Trophoblast cell (in vitro differentiated cells and primary cell): ENCODE measurements around the gene RMDN2.

Experiments
- DNase-seq, 2 donors: peaks; one replicate each; pipeline ENCODE4 v3.0.0-alpha.2; 2016
- H2AFZ ChIP-seq: 2 replicates; pipeline ENCODE4 v1.6.1; 2013; ENCODE audit warnings: low read length, moderate library complexity, mild to moderate bottlenecking; ENCODE audit not compliant: insufficient read depth, poor library complexity
- H2AK5ac ChIP-seq: 2 replicates; pipeline ENCODE4 v1.6.1; 2013; ENCODE audit warnings: mild to moderate bottlenecking, low read length
- H2BK120ac ChIP-seq: 2 replicates; pipeline ENCODE4 v1.6.1; 2013; ENCODE audit warnings: low read length, mild to moderate bottlenecking, moderate library complexity; ENCODE audit not compliant: insufficient read depth, poor library complexity
- H2BK12ac ChIP-seq: 2 replicates; pipeline ENCODE4 v1.6.1; 2013; ENCODE audit warnings: mild to moderate bottlenecking, low read length, moderate library complexity
- H2BK5ac ChIP-seq: 2 replicates; pipeline ENCODE4 v1.6.1; 2013; ENCODE audit warnings: low read length, low read depth, moderate library complexity, mild to moderate bottlenecking; ENCODE audit not compliant: poor library complexity
- H3K14ac ChIP-seq: 2 replicates; pipeline ENCODE4 v1.6.1; 2013; ENCODE audit warnings: mild to moderate bottlenecking, low read length
- H3K18ac ChIP-seq: 2 replicates; pipeline ENCODE4 v1.6.1; 2013; ENCODE audit warnings: mild to moderate bottlenecking, low read length
- H3K23ac ChIP-seq: 2 replicates; pipeline ENCODE4 v1.6.1; 2013; ENCODE audit warnings: low read length
- H3K27ac ChIP-seq: 2 replicates; pipeline ENCODE4 v1.5.1; 2013; ENCODE audit warnings: low read depth, mild to moderate bottlenecking, inconsistent platforms, low read length, moderate library complexity
- H3K27me3 ChIP-seq: 2 replicates; pipeline ENCODE4 v1.6.1; 2013; ENCODE audit warnings: inconsistent platforms, mild to moderate bottlenecking, low read length, moderate library complexity; ENCODE audit not compliant: insufficient read depth
- H3K36me3 ChIP-seq, 2 experiments: 1 replicate in 1 of 2; 2 replicates in 1 of 2; pipeline ENCODE4 v1.6.1; 2013; ENCODE audit warnings: low read length in 2 of 2, mild to moderate bottlenecking in 2 of 2, moderate library complexity in 1 of 2; ENCODE audit not compliant: insufficient read depth in 2 of 2, control insufficient read depth in 1 of 2
- H3K4ac ChIP-seq: 2 replicates; pipeline ENCODE4 v1.6.1; 2013; ENCODE audit warnings: low read depth, mild to moderate bottlenecking, low read length, moderate library complexity
- H3K4me1 ChIP-seq, 2 experiments: 1 replicate in 1 of 2; 2 replicates in 1 of 2; pipeline ENCODE4 v1.6.1; 2013; ENCODE audit warnings: low read length in 2 of 2, mild to moderate bottlenecking in 2 of 2, moderate library complexity in 1 of 2; ENCODE audit not compliant: insufficient read depth in 2 of 2, control insufficient read depth in 1 of 2
- H3K4me2 ChIP-seq: 2 replicates; pipeline ENCODE4 v1.6.1; 2013; ENCODE audit warnings: inconsistent platforms, mild to moderate bottlenecking, low read length, moderate library complexity
- H3K4me3 ChIP-seq: 2 replicates; pipeline ENCODE4 v1.5.1; 2013; ENCODE audit warnings: mild to moderate bottlenecking, low read depth, low read length, inconsistent platforms
- H3K79me1 ChIP-seq: one replicate; pipeline ENCODE4 v1.6.1; 2013; ENCODE audit warnings: low read length
- H3K79me2 ChIP-seq: 2 replicates; pipeline ENCODE4 v1.6.1; 2013; ENCODE audit warnings: low read length, mild to moderate bottlenecking; ENCODE audit not compliant: control insufficient read depth, insufficient read depth, poor library complexity
- H3K9ac ChIP-seq: 2 replicates; pipeline ENCODE4 v1.6.1; 2013; ENCODE audit warnings: mild to moderate bottlenecking, low read length
- H3K9me3 ChIP-seq: 2 replicates; pipeline ENCODE4 v1.6.1; 2013; ENCODE audit warnings: low read depth, mild to moderate bottlenecking, control low read depth, inconsistent platforms, low read length; ENCODE audit not compliant: insufficient read depth
- H4K12ac ChIP-seq: 2 replicates; pipeline ENCODE4 v1.6.1; 2013; ENCODE audit warnings: low read depth, mild to moderate bottlenecking, low read length, moderate library complexity
- H4K8ac ChIP-seq: 2 replicates; pipeline ENCODE4 v1.6.1; 2013; ENCODE audit warnings: low read depth, mild to moderate bottlenecking, low read length, moderate library complexity
- H4K91ac ChIP-seq: one replicate; pipeline ENCODE4 v1.6.1; 2013; ENCODE audit warnings: low read depth, mild to moderate bottlenecking, low read length, moderate library complexity
- WGBS: extraction: QIAGEN DNeasy Blood & Tissue Kit; methylation state at CpG from one replicate; pipeline ENCODE4 v1.1.7; 2013; ENCODE audit warnings: missing lambda C conversion rate; ENCODE audit not compliant: insufficient read length, insufficient coverage; ENCODE audit errors: extremely low coverage; 5-methylcytosine and 5-hydroxymethylcytosine counted together

RMDN2 gene

GRCh38 chr2:37917281-37918228 lies 7.5 kb upstream of the RMDN2 start:
- H3K27ac ChIP-seq: no peak overlapping the region

GRCh38 chr2:37918742-37919186 lies 6.3 kb upstream of the RMDN2 start:
- no peak overlapping the region for H2AK5ac ChIP-seq
- no peak overlapping the region for H3K14ac ChIP-seq
- no peak overlapping the region for H3K18ac ChIP-seq
- no peaks in the 10 kb centered on the region for H3K36me3 ChIP-seq
- H3K4me2 ChIP-seq: no peak overlapping the region
- H4K8ac ChIP-seq: no peak overlapping the region
- no peak overlapping the region for H2BK12ac ChIP-seq
- no peak overlapping the region for H3K4me3 ChIP-seq
- no peak overlapping the region for H2BK5ac ChIP-seq
- H3K23ac ChIP-seq: no peak overlapping the region
- no peak for DNase-seq
- no peaks in the 10 kb centered on the region for H3K79me2 ChIP-seq
- no peak overlapping the region for H3K4ac ChIP-seq
- no peaks in the 10 kb centered on the region for H3K27me3 ChIP-seq
- H3K79me1 ChIP-seq: no peaks in the 10 kb centered on the region
- no peaks in the 10 kb centered on the region for H3K4me1 ChIP-seq
- no peak overlapping the region for H3K27ac ChIP-seq
- no peak overlapping the region for H2AFZ ChIP-seq
- H2BK120ac ChIP-seq: no peak overlapping the region
- no peak overlapping the region for H4K91ac ChIP-seq
- no peaks in the 10 kb centered on the region for H3K9me3 ChIP-seq
- no peak overlapping the region for H3K9ac ChIP-seq
- H4K12ac ChIP-seq: no peak overlapping the region

More at GRCh38 chr2:37917281-37918228, 7.5 kb upstream of the RMDN2 start:
- Histone ChIP-seq H2BK5ac (no peak overlapping the region), H3K14ac (no peak overlapping the region), H4K8ac (no peak overlapping the region), H3K79me2 (no peaks in the 10 kb centered on the region), H4K91ac (no peak overlapping the region), H2BK120ac (no peak overlapping the region), H3K4ac (no peak overlapping the region), H3K27me3 (no peaks in the 10 kb centered on the region), H3K9ac (no peak overlapping the region), H3K18ac (no peak overlapping the region), H3K36me3 (no peaks in the 10 kb centered on the region), H2BK12ac (no peak overlapping the region), H2AFZ (no peak overlapping the region), H3K4me3 (no peak overlapping the region), H3K4me1 (no peaks in the 10 kb centered on the region), H3K79me1 (no peaks in the 10 kb centered on the region), H3K23ac (no peak overlapping the region), H2AK5ac (no peak overlapping the region), H3K9me3 (no peaks in the 10 kb centered on the region), H3K4me2 (no peak overlapping the region), H4K12ac (no peak overlapping the region)
- DNase-seq: peak; percentile 37 to 62
- WGBS: no CpG with 5 or more reads among the region's 9 CpGs

DNA sequence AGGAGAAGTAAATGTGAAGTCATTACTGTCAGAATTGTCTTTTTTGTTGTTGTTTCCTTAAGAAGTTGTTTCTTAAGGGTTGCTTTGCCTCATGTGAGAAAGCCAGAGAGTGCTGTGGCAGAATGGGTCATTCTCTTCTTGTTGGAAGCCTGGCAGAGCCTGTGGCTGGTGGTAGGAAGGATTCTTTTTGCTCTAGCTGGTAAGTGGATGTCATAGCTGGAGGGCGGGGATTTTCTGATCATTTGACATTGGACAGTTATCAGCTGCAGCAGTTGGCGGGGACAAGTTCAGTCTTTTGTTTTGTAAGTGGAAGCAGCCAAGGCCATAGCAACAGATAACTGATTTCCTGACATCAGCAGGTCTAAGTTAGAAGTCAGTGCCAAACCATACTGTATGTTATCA lies 5.5 kb upstream of the RMDN2 start:
- no CpG with 5 or more reads among the region's 2 CpGs for WGBS
- Histone ChIP-seq H2AK5ac (no peak overlapping the region), H4K8ac (no peak overlapping the region)

DNA sequence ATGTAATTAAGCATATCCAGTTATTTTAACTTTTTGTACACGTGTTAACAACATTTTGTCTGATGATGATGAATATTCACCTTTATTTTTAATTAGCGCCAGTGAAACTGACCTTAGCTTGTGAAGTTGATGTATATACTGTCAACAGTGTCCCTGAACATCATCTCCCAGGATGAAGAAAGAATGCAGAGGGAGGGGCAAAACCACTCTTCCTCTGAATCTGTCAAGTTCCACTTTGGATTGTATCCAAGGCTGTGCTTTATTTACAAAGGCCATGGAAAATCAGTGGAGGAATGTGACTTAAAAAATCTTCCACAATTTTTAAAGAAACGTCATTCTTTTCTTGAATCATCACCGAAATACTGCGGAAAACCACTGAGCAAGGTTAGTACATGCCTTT lies 4.5 kb upstream of the RMDN2 start:
- no peak overlapping the region for H2AK5ac ChIP-seq
- H3K4ac ChIP-seq: no peak overlapping the region
- no peaks in the 10 kb centered on the region for H3K9me3 ChIP-seq
- no peak overlapping the region for H4K91ac ChIP-seq
- no peaks in the 10 kb centered on the region for H3K27me3 ChIP-seq
- peak in 1 of 2 donors; percentile 33 for DNase-seq
- H2BK12ac ChIP-seq: no peak overlapping the region
- H3K18ac ChIP-seq: no peak overlapping the region
- no CpG with 5 or more reads among the region's 5 CpGs for WGBS
- no peak overlapping the region for H3K9ac ChIP-seq
- no peak overlapping the region for H4K8ac ChIP-seq
- no peaks in the 10 kb centered on the region for H3K4me1 ChIP-seq
- no peak overlapping the region for H2AFZ ChIP-seq
- no peak overlapping the region for H3K4me2 ChIP-seq
- peaks cover 2% of the 10 kb centered on the region for H3K79me2 ChIP-seq
- no peak overlapping the region for H3K4me3 ChIP-seq
- H3K14ac ChIP-seq: no peak overlapping the region
- H3K27ac ChIP-seq: no peak overlapping the region
- H3K79me1 ChIP-seq: peaks cover 6% of the 10 kb centered on the region
- no peak overlapping the region for H4K12ac ChIP-seq
- no peak overlapping the region for H3K23ac ChIP-seq
- no peak overlapping the region for H2BK120ac ChIP-seq
- no peak overlapping the region for H2BK5ac ChIP-seq
- no peaks in the 10 kb centered on the region for H3K36me3 ChIP-seq

More for the DNA sequence above, 5.5 kb upstream of the RMDN2 start:
- H3K4me2 ChIP-seq: no peak overlapping the region
- H2AFZ ChIP-seq: no peak overlapping the region
- no peak overlapping the region for H2BK12ac ChIP-seq
- no peak overlapping the region for H4K91ac ChIP-seq
- H3K14ac ChIP-seq: no peak overlapping the region
- H3K36me3 ChIP-seq: no peaks in the 10 kb centered on the region
- H3K27ac ChIP-seq: no peak overlapping the region
- H3K79me2 ChIP-seq: no peaks in the 10 kb centered on the region
- no peak overlapping the region for H2BK5ac ChIP-seq
- H3K4me1 ChIP-seq: no peaks in the 10 kb centered on the region
- H3K4me3 ChIP-seq: no peak overlapping the region
- no peaks in the 10 kb centered on the region for H3K9me3 ChIP-seq
- no peak overlapping the region for H4K12ac ChIP-seq
- no peak overlapping the region for H3K9ac ChIP-seq
- no peaks in the 10 kb centered on the region for H3K27me3 ChIP-seq
- H3K18ac ChIP-seq: no peak overlapping the region
- no peak overlapping the region for H2BK120ac ChIP-seq
- no peak overlapping the region for H3K4ac ChIP-seq
- no peaks in the 10 kb centered on the region for H3K79me1 ChIP-seq
- no peak for DNase-seq
- H3K23ac ChIP-seq: no peak overlapping the region
